Progenitor cell of endocrine pancreas (in vitro differentiated cells): Measurements from ENCODE around the gene PTGDS. TPM values are rescaled to one million over a fixed set of nuclear protein-coding genes. Genes with fewer than 3 reads are reported as not detected.

ENCODE experiments used
- DNase-seq: peaks from one replicate; pipeline ENCODE4 v3.0.0; 2021; ENCODE audit warnings: low spot score; ENCODE audit not compliant: unreplicated experiment
- H3K27ac Mint-ChIP-seq: 2 replicates; pipeline ENCODE4 v1.8.0; 2021; ENCODE audit warnings: mild to moderate bottlenecking, moderate library complexity, mixed read lengths
- H3K27me3 Mint-ChIP-seq: 2 replicates; pipeline ENCODE4 v1.8.0; 2021; ENCODE audit warnings: mixed read lengths
- H3K36me3 Mint-ChIP-seq: 2 replicates; pipeline ENCODE4 v1.8.0; 2022; ENCODE audit warnings: mixed read lengths; ENCODE audit not compliant: insufficient read depth
- H3K4me1 Mint-ChIP-seq: 2 replicates; pipeline ENCODE4 v1.8.0; 2021; ENCODE audit warnings: low read depth, mixed read lengths
- H3K4me3 Mint-ChIP-seq: 2 replicates; pipeline ENCODE4 v1.8.0; 2021; ENCODE audit warnings: low read depth, mild to moderate bottlenecking, moderate library complexity, mixed read lengths
- H3K9me3 Mint-ChIP-seq: 2 replicates; pipeline ENCODE4 v1.8.0; 2021; ENCODE audit warnings: low read depth, mixed read lengths
- total RNA-seq: library from RNA; stranded (reverse); gene quantifications from 2 replicates; pipeline ENCODE4 v1.2.1, GENCODE V29; 2021
- TF ChIP-seq, protein P1 (sequence below): fragments of 200-600 bp; sonication (generic); IDR thresholded peaks from one replicate; pipeline ENCODE4 v1.5.0; 2021; ENCODE audit warnings: antibody characterized with exemption, mild to moderate bottlenecking; ENCODE audit not compliant: unreplicated experiment

Gene PTGDS
- total RNA-seq, 1 donor from 2014 or later, result not detected

DNA sequence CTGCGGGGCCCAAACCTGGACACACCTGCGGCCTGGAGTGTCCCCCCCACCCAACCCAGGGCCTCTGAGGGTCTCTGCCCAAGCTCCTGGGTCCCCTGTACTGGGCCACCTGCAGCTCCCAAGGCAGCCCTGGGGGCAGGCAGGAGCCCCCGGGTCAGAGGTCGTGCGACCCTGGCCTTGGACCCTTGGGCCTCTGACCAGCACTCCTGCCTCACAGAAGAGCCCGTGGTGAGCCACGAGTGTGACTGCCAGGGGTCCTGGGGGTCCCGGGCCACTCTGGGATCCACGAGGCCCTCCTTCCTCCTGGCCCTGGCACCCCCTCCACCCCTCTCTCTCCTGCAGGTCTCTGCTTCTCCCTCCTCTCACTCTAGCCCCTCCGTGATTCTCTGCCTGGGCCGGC, 5.0 kb upstream of the PTGDS start:
- H3K4me1 Mint-ChIP-seq, result no peaks in the 10 kb centered on the region
- DNase-seq, result no peak
- H3K27me3 Mint-ChIP-seq, result peaks cover 12% of the 10 kb centered on the region
- no peaks in the 10 kb centered on the region for H3K9me3 Mint-ChIP-seq
- H3K36me3 Mint-ChIP-seq, result no peaks in the 10 kb centered on the region
- no peak overlapping the region for H3K4me3 Mint-ChIP-seq
- no peak overlapping the region for H3K27ac Mint-ChIP-seq
- TF ChIP-seq, protein P1, sequence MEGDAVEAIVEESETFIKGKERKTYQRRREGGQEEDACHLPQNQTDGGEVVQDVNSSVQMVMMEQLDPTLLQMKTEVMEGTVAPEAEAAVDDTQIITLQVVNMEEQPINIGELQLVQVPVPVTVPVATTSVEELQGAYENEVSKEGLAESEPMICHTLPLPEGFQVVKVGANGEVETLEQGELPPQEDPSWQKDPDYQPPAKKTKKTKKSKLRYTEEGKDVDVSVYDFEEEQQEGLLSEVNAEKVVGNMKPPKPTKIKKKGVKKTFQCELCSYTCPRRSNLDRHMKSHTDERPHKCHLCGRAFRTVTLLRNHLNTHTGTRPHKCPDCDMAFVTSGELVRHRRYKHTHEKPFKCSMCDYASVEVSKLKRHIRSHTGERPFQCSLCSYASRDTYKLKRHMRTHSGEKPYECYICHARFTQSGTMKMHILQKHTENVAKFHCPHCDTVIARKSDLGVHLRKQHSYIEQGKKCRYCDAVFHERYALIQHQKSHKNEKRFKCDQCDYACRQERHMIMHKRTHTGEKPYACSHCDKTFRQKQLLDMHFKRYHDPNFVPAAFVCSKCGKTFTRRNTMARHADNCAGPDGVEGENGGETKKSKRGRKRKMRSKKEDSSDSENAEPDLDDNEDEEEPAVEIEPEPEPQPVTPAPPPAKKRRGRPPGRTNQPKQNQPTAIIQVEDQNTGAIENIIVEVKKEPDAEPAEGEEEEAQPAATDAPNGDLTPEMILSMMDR, result no peak

DNA sequence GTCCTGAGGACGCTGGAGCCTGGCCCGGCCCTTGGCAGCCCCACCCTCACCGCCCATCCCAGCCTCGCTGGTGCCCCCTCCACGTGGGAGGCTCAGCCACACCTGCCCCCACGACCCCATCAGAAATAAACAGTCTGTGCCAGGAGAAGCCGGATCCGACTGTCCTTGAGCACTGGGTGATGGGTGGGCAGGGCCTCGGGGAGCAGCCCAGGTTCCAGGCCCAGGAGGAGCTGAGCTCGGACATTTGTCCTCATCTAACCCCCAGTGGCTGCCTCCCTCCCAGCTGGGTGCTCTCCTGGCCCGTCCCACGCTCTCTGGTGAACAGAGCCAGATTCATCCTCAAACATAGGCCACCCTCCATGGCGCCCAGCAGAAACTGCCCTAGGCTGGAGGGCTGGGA, 4.6 kb upstream of the PTGDS start:
- TF ChIP-seq, protein P1, result no peak
- Mint-ChIP-seq H3K36me3 (no peaks in the 10 kb centered on the region), H3K27ac (no peak overlapping the region), H3K4me3 (no peak overlapping the region), H3K4me1 (no peaks in the 10 kb centered on the region), H3K9me3 (no peaks in the 10 kb centered on the region), H3K27me3 (peaks cover 15% of the 10 kb centered on the region)
- DNase-seq, result no peak

DNA sequence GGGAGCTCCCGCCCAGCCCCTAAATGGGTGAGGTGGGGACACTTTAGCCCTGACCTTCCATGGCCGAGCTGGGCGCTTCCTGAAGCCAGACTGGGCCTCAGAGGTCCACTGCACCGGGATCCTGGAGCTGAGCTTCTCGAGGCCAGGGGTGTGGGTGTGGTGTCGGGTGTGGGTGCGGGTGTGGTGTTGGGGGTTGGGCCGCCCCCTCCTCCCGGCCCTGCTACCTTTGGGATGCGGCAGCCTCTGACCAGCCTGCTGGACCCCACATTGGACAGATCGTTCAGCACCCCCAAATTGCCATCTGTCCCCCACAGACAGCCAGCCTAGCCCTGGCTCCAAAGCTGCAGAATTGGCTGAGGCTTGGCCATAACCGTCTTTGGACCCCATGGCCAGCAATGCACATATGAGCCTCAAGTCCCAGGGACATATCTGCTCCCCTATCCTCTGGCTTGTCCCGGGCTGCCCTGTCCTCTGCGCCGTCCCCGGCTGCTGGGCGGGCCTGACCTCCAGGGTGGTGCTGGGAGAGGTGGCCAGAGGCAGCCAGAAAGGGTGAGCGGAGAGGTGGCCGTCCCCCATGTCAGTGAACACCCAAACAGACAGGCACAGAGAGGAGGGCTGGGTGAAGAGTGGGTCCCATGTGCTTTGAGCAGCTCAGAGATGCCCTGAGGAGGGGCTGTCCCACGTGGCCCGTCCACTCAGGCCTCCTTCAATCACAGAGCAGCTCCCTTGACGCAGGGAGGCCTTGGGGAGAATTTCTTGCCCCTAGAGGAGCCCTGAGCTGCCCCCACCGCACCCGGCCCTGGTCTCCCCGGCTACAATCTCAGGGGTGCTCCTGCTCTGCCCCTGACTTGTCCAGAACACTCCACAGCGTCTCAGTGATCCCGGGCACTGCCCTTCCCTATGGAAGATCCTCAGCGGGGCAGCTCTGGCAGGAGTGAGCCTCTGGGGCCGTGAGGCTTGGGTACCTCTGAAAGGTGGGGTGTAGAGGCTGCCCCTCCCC, 3.4 kb upstream of the PTGDS start:
- Mint-ChIP-seq H3K4me1 (no peaks in the 10 kb centered on the region), H3K27me3 (peaks cover 15% of the 10 kb centered on the region), H3K27ac (no peak overlapping the region), H3K36me3 (no peaks in the 10 kb centered on the region), H3K4me3 (no peak overlapping the region), H3K9me3 (no peaks in the 10 kb centered on the region)
- TF ChIP-seq, protein P1, result no peak
- no peak for DNase-seq

DNA sequence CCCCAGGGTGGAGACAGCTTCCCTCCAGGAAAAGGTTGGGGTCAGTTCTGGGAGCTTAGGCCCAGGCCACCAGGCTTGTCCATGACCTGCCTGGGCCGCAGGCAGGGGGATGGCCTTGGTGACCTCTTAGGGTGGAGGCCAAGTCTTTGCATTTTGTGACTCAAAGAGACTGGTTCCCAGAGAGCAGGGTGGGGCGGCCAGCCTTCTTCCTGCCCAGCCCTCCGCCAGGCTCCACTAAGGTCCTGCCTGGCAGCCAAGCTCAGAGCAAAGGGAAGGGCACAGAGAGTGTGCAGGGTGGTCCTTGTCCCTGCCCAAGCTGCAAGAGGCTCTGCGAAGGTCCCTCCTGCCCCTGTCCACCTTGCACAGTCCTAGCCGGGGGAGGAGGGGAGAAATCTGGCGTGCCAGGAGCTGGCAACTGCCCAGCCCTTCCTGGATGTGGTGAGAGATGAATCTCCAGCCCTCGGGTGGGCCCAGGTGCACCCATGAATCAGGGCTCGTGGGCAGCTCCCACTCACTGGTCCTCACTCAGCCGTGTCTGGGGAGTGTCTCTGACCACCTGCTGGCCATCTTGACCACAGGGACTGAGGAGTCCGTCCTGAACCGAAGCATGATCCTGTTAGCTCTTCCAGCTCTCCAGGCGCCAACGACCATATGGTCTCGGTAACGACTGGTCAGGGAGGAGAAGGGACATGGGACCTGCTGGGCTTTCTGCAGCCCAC, 2.3 kb upstream of the PTGDS start:
- TF ChIP-seq, protein P1, result no peak
- H3K4me3 Mint-ChIP-seq, result no peak overlapping the region
- H3K36me3 Mint-ChIP-seq, result no peaks in the 10 kb centered on the region
- DNase-seq, result no peak
- no peaks in the 10 kb centered on the region for H3K4me1 Mint-ChIP-seq
- no peak overlapping the region for H3K27ac Mint-ChIP-seq
- H3K9me3 Mint-ChIP-seq, result no peaks in the 10 kb centered on the region
- peaks cover 15% of the 10 kb centered on the region for H3K27me3 Mint-ChIP-seq

DNA sequence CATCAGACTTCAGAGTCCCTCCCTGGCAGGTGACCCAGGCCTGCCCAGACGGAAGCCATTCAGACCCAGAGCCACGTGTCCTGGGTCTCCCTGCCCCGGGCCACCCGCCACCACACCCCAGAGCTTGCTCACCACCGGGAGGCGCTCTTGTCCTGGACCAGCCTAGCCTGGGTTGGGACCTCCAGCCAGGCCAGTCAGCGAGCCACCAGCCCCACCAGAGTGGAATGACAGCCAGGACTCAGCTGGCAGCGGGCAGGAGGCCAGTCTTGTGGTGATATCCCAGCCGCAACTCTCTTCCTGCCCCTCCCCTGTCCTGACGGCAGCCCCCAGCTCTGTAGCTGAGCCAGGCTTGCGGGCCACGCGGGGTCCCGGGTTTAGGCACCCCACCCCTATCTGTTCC, 1.7 kb upstream of the PTGDS start:
- no peaks in the 10 kb centered on the region for H3K4me1 Mint-ChIP-seq
- H3K27me3 Mint-ChIP-seq, result peaks cover 17% of the 10 kb centered on the region
- TF ChIP-seq, protein P1, result peak; percentile 8
- H3K36me3 Mint-ChIP-seq, result no peaks in the 10 kb centered on the region
- no peak overlapping the region for H3K27ac Mint-ChIP-seq
- no peaks in the 10 kb centered on the region for H3K9me3 Mint-ChIP-seq
- no peak overlapping the region for H3K4me3 Mint-ChIP-seq
- DNase-seq, result no peak
